Spleen (tissue), 7 donors: ENCODE data around the gene PRKCE.

Experiments
- CTCF ChIP-seq, 11 experiments: fragments of 200-600 bp in 7 of 11; fragments of 450-650 bp in 4 of 11; sonication (generic) in 4 of 11; IDR thresholded peaks in 8 of 11; conservative IDR thresholded peaks in 3 of 11; 1 replicate in 7 of 11; 2 replicates in 4 of 11; pipeline versions ENCODE4 v1.4.0 to v1.8.0; 2016 to 2021; ENCODE audit warnings: antibody characterized with exemption in 11 of 11, inconsistent platforms in 4 of 11, mild to moderate bottlenecking in 1 of 11
- POLR2AphosphoS5 ChIP-seq, 3 donors: sonication (generic); formaldehyde crosslinking; IDR thresholded peaks; one replicate each; pipeline ENCODE4 v1.5.1; 2017; ENCODE audit warnings: antibody characterized with exemption in 3 of 3
- donor health status: DM: no; HTN: no; CAD: no; lungs with moderate emphysema.
- donor health status: DM: no; HTN: no; CAD: no.
- donor health status: DM: no; HTN: no; CAD: no.

GRCh38 chr2:45684756-45685155 lies 33.3 kb downstream of the PRKCE start:
- TF ChIP-seq CTCF (IDR thresholded peaks at IDR 0.05 in 8 of 11, conservative IDR thresholded peaks at IDR 0.05 in 3 of 11) (no peak), POLR2AphosphoS5 (IDR thresholded peaks at IDR 0.05) (no peak)
